GDM1 (cell line): ENCODE data around the gene PIK3R4.

Experiments
- DNase-seq: peaks from one replicate; lab custom pipeline; 2025; lab: John Stamatoyannopoulos, UW

Gene PIK3R4

DNA sequence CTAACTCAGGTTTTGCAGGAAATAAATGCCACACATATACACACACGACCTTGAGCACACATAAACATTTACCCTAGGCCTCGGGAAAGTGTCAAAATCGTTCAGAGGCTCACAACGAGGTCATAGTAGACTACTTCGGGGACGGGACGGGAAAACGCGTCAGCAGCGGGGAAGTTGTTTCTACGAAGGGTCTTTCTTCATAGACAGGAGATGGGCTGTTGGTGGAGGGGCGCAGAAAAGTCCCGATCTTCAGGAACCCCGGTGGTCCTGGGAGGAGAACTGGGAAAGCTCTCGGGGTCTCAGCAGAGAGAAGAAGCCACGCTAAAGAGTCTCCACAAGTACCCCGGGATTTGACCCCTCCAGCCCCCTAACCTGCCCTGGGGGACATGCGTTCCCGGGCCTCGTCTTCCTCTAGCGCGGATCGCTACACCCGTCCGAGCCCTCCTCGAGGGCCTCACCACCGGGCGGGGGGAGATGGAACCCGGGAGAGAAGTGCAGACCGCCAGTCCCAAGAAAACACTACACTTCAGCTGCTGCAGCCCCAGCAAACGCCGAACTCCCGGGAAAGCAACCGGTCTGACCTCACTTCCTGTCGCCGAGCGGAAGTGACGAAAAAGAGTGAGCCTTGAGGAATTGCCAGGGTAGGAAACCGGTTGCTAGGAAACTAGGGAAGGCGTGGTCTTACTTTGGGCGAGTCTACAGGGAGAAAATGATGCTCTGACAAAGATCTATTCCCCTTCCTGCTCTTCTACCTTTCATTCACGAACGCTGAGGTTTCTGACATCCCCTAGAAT is at the start of gene PIK3R4:
Gene PIK3R4 (minus strand): TSS at position 584 of the 794 bp plus-strand sequence. CDS start 1,611 bp downstream, outside the sequence.
- DNase-seq, result peak; percentile 92

DNA sequence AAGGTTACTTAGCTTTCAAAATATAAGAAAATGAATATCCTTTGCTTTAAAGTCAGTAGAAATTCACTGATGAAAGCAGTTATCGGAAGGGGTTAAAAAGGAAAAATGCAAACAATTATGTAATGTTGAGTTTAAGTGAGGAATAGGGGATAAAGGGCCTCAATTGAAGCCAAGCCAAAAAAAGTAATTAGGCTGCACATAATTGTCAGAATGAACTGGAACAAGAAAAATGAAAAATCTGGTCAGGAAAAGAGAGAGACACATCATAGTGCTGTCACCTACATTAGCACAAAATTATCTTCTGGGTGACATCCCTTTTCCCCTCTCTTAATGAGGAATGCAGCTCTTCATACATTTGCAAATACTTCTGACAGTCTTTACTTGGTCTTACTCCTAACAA is 48.8 kb upstream of the PIK3R4 start:
- no peak for DNase-seq

DNA sequence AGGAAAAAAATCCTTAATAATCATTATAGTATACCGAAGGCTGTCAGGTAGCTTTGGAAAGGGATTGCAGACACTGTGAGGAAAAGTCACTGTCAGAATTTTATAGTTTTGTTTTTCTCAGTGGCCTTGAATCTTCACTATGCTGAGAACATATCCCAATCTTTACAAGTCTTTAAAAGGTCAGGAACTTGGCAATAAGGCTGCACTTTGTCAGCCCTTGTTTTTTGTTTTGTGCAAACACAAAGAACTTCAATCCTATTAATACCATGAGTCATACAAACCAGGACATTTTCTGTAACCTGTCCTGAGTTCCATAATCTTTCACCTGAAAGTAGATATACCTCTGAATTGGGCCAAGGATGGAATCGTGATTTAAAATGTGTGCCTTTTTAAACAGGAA is 45.6 kb upstream of the PIK3R4 start:
- no peak for DNase-seq

DNA sequence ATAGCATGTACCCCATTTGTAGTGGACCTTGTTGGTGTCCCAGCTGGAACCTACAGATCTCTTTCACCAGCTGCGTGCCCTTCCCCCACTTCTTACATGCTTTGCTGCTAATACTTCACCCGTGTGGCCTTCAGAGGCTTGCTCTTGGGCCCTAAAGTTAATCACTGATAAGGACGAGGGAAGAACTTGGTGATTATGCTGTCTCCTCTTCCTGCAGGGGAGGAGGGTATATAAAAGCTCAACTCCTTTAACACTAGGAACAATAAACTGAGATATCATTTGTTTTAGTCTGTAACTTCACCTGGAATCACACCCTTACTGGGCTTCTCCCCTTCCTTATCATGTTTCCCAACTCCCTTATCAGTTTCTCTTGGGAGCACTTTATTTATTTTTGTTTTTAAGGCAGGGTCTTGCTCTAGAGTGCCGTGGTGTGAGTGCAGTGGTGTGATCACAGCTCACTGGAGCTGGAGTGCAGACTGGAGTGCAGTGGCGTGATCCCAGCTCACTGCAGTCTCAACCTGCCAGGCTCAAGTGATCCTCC is 43.2 kb upstream of the PIK3R4 start:
- no peak for DNase-seq

DNA sequence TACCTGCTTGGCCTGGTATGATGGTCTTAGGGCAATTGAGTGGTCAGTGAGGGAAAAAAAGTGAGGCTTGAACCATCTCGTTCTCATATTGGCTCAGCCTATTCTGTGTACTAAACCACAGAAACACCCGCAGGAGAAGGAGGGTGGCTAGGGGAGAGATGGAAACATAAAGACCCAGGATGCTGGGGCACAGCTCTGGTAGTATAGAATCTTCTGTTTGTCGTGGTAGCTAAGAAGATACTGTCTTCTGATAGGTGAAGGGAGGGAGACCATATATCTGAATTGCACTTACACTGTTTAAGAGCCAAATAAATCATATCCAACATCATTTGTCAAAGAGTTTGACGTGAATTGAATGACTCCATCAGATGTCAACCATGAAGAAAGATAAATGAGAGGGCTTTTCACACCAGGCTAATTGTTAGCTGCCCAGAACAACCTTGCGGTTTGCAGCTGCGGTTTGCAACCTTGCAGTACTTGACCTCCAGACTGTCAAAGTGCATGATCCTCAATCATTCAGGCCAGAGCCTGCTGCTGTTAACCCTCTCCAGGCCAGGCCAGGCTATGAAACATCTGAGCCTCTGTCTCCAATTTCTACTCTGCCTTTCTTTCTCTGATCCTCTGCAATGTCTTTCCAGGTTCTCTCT is 40.9 kb upstream of the PIK3R4 start:
- DNase-seq, result no peak

DNA sequence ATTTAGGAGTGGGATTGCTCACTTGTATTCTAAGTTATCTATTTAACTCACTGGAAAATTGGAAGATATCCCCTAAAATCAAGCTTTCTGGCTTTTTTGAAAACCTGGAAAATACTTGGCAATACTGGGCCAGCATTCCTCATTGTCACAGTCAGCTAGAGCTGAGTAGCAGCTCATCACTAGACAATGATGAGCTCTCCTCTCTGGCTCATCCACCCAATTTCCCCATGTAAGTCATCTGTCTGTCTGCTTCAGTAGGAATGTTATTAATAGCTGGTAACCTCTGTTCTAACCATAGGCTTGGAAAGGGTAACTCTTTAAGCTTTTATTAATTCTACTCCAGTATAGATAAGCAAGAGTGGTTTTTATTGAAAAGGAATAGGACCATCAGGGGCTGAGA is 39.7 kb upstream of the PIK3R4 start:
- DNase-seq, result no peak

DNA sequence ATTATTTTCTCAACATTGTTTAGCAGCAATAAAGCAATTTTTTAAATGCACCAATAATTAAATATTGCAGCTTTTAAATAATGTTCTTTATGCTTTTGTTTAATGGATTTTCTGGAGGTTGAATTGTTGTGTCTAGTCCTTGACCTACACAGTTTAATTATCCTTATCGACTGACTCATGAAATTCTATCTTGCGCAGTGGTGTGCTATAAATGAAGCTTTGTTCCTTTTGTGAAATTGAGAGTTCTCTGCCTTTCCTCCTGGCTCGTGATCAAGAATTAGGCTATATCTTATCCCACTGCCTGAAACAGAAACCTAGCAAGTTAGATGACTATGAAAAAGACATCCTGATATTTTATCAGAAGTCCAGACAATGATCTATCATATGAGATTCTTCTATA is 37.0 kb upstream of the PIK3R4 start:
- no peak for DNase-seq

DNA sequence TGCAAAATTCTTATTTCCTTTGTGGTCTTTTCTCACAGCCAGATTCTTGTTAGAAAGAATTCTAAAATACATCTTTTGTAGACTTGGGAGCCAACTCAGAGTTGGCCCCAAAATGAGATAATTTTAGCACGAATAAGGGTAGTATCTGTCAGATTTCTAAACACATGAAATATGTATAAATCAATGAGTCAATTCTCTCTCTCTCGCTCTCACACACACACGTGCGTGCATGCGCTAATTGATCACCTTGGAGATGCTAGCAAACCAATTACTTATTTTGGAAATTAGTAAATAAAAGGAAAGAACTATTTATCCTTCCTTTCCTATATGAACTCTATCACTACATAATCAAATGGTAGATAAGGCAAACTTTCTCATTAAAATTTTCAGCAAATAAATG is 32.9 kb upstream of the PIK3R4 start:
- DNase-seq, result no peak

DNA sequence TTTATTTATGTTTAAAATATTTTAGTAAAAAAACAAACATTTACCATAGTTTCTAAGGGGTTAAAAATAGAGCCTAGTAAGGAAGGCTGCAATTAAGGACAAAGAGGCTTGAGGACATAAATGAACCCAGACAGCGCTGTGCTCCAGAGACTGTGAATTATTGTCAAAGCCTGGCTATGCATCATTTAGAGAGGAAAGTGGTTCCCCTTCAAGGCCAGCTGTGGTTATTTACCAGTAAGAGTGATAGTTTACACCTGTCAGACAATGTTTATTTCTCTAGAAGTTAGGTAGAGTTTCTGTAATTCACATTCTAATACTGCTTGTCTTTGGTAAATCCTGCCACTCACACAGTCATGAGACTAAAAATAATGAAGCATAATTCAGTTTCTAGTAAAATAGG is 32.4 kb upstream of the PIK3R4 start:
- no peak for DNase-seq

DNA sequence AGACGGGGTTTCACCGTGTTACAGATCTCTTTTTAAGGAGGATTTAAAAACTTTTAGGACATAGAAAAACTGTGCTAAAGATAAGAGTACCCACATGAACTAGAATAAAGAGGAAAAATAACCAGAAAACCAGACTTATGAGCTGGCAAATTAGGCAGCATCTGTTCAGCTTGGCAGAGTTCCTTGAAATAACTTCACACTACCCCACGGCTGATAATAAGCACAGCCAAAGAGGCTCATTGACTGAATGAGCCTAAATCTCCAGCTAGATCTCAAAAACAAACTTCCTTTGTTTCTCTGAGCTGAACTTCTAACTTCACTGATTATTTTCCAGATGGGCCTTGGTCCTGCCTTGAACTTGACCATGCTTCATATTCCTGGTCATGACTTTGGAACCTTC is 26.7 kb upstream of the PIK3R4 start:
- no peak for DNase-seq

DNA sequence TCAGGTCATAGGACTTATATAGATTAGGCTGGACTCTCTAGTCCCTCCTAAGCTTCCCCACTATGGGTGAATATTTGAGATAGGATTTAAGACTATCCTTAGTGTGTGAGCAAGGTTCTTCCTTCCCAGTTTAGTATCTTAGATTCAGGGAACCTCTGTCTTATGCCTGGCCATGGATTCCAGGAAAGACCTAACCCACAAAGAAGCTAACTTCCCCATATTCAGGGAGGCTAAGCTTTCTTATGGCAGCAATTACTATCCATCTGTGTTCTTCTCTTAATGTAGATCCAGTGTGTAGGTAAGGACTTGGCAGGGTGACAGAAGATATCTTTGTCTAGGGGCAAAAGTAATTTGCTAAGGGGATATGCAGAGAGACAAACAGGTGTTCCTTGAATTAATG is 25.5 kb upstream of the PIK3R4 start:
- DNase-seq, result no peak

DNA sequence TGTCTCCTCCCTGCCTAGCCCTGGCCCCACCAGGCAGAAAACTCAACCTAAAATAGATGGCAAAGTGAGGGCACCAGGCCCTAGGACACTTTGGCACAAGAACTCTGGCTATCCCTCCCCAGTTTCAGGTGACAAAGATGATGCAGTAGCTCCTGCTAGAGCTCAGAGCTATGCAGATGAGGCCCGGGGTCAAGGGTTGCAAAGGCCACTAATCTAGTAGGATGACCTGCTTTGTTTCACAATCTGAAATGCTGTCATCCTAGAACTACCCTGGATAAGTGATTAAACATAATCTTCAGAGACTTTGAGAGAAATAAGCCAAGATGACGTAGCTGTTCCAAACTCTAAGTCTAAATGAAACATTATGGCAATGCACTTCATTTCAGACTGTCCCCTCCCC is 24.0 kb upstream of the PIK3R4 start:
- DNase-seq, result no peak

DNA sequence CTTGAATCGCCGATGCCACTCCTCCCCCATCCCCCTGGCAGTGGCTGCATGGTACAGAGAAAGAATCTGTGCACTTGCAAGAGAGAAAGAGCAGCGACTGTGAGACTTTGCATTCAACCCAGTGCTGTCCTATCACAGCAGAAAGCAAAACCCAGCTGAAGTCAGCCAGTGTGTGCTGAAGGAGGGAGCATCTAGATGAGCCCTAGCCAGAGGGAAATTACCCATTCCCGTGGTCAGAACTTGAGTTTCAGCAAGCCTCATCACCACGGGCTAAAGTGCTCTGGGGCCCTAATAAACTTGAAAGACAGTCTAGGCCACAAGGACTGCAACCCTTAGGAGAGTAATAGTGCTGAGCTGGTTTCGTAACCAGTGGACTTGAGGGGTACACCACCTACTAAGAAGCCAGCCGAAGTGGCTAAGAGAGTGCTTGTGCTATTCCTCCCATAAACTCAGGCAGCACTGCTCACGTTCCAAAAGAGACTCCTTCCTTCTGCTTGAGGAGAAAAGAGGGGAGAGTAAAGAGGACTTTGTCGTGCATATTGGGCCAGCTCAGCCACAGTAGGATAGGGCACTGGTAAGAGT is 15.2 kb upstream of the PIK3R4 start:
- no peak for DNase-seq

DNA sequence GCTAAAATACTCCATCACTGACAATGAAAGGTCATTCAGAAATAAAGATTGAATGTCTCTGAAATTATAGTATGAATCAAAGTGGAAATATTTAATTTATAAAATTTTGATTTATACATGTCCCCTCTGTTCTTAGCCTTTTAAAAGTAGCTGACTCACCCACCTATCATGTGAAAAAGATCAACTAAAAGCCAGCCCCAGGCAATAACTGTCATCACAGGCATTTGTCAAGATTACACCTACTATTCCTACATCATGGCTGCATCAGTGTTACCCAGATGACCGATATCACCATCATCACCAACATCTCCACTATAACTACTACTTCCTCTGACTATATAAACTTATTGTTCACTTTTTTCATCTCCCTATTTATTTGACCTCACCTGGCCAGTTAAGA is 14.3 kb upstream of the PIK3R4 start:
- DNase-seq, result no peak

DNA sequence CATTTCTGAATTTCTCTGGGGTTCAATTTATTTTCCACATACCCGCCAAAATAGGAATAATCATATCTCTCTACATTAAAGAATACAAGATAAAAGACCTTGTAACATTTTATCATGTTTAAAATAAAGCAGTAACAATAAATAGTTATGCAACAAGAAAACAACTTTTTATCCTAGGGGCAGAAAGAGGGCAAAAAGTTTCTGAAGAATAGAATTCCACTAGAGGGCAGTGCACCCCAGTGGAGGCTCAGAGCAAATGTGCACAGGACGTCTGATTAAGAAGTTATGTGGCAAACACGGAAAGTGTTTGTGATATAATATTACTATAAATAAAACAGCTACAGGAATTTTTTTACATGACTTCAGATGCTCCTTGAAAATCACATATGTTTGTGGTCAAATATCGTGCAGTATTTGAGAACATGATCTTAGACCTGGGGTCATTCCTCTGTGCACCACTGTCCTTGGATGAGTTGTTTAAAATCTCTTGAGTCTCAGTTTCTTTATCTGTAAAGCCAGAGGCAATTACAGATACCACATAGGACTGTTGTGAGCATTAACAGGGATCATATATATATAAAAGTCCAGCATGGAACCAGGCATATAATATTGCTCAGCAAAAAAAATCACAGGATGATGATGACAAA is 13.2 kb upstream of the PIK3R4 start:
- peak; percentile 37 for DNase-seq

DNA sequence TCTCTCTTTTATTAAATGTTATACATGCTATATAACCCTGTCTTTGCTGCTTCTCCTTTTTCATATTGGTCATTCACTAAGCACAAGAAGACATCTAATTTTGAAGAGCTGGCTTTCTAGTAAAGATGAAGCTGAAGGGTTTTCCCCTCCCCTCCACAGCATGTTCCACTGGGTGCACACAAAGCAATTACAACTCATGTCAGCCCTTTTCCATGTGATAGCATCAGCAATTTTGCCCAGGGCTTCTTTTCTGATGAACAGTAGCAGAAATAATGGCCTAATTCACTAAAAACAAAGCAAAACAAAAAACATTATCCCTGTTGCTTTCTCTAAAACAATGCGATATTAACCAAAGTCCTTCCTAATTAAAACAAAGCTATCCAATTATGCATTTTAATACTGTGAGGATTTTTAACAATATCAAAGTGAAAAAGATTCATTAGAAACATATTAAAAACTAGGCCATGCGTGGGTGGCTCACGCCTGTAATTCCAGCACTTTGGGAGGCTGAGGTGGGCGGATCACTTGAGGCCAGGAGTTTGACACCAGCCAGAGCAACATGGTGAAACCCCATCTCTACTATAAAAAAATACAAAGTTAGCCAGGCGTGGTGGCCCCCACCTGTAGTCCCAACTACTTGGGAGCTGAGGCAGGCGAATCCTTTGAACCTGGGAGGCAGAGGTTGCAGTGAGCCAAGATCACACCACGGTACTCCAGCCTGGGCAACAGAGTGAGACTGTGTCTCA is 12.2 kb upstream of the PIK3R4 start:
- DNase-seq, result no peak

DNA sequence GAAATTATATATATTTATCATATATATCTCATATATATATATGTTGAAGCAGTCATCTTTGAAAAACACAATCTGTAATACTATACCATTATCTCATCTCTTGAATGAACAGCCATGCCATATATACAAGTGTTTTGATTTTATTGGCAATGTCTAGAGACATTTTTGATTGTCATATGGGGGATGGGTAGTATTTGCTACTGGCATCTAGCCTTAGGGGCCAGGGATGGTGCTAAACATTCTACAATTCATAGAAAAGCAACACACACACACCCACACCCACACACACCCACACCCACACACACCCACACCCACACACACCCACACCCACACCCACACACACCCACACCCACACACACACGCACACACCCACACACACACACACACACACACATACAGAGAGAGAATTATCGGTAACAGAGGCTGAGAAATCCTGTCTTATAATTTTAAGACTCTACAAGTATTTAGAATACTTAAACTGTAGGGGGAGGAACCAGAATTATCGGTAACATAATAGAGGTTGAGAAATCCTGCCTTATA is 11.1 kb upstream of the PIK3R4 start:
- no peak for DNase-seq

DNA sequence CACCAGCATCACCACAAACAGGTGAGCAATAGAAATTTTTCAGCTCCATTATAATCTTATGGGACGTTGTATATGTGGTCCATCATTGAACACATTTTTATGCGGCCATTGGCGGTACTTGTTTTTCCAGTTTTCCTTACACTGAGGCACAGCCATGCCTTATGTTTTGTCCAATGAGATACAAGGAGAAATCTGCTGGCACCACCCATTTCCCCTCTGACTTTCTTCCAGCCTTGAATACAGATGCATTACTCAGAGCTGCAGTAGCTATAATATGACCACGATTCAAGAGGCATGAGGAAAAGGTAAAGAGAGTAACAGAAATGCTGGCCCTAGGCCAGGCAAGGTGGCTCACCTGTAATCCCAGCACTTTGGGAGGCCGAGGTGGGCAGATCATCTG is 9.0 kb upstream of the PIK3R4 start:
- DNase-seq, result no peak

DNA sequence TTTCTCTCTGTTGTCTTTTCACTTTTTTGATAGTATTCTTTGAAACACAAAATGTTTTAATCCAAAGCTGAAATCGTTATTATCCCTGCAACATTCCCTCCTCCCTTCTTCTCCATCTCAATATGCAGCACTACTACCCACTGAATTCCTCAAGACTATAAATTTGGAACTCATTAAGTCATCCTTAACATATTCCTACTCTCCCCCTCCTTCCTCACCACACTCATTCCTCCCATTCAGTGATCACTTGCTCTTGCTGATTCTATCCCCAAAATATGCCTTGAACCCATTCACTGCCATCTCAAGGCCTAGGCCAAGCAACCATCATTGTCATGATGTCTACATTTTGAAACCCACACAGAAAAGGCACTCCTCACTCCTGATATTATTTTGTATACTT is 2.4 kb upstream of the PIK3R4 start:
- no peak for DNase-seq

DNA sequence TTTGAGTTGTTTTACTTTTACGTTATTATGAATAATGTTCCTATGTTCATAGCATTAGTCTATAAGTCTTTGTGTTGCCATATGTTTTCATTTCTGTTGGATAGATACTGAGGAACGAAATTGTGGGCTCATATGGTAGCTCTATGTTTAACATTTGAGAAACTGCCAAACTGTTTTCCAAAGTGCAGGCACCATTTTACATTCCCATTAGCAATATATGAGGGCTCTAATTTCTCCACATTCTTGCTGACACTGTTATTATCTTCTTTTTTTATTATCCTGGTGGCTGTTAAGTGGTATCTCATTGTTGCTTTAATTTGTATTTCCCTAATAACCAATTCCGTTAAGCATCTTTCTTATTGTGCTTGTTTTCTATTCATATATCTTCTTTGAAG is 1.8 kb upstream of the PIK3R4 start:
- no peak for DNase-seq

DNA sequence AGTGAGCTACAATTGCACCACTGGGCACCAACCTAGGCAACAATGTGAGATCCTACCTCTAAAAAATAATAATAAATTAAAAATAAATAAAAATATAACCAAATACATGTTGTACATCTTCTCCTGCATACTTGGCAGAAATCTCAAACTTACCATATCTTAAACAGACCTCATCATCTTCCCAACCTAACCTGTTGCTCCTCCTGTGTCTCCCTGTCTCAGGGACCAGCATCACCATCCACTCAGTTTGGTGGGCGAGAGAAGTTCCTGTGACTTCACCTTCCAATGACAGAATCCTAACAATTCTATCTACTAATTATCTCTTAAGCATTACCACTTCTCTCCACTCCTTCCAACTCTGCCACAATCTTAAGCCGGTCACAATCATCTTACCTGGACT is 3.3 kb downstream of the PIK3R4 start:
- no peak for DNase-seq
